ENCODE measurements around the gene PLA2G6. TPM values are rescaled to one million over a fixed set of nuclear protein-coding genes. Genes with fewer than 3 reads are reported as not detected.
"Not testable (repeated sequence)": the region's sequence is repeated elsewhere in the genome, so short reads cannot be mapped to it uniquely, and the experiment has no call there.

The PLA2G6 gene
- total RNA-seq, 1 experiment from 2014 or later: 2.5 TPM

GRCh38 chr22:38085501-38085900 is 96.1 kb downstream of the PLA2G6 start:
- no peak for DNase-seq (ENCODE audit: low spot score)

DNA sequence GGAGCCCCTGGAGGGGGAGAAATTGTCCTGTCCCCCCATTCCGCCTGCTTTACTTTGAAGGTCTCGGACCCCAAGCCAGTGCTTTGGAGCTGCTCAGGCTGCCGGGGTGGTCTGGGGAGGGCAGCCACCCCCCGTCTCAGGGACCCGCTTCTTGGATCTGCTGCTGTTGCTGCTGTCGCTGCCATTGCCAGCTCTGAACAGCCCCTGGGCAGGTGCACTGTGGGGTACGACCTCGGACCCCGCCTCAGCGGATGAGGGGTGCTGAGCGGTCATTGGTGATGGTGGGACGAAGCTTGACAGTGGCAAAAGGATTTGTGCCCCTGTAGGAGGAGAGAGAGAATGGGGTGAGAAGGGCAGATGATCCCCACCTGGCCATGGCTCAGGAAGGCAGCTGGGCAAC is 96.6 kb downstream of the PLA2G6 start:
- no peak for DNase-seq (ENCODE audit: low spot score)

DNA sequence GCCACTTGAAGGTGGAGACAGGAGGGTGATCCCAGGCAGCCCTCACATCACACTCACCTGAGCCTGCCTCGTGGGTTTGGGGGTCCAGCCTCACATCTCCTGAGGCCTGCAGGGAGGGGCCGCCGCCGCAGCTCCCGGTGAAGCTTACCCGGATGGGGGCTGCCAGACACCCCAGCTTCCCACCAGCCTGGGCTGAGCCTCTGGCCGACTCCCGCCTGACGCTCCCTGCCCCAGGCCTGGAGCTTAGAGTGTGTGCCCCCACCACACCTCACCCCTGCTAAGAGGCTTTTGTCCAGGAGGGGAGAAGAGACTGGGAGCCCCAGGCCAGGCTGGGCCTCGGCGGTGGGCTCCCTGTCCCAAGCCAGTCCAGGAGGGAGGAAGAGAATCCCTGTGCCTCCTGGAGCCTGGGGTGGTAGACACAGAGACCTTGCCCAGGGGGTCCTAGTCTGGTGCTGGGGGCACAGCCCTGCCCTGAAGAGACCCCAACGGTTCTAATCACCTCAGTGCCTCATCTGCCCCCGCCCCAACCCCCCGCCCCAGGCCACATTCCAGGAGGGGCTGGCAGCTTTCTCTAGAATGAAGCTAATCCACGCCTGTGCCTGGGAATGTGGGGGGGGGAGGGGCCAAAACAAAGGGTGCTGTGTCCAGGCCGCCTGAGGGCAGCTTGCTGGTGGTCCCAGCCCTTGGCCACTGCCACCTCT is 97.5 kb downstream of the PLA2G6 start, which contains the start of gene SLC16A8:
TSS of gene SLC16A8 (minus strand) at position 254 of the 701 bp plus-strand sequence. CDS start 1,311 bp downstream, outside the sequence.
- no peak for DNase-seq (ENCODE audit: low spot score)

- DNase-seq (ENCODE audit: low spot score): no peak
Observed at GRCh38 chr22:38082986-38083710, 98.5 kb downstream of the PLA2G6 start.

GRCh38 chr22:38081941-38082828 is 99.4 kb downstream of the PLA2G6 start:
- no peak for DNase-seq (ENCODE audit: low spot score)

GRCh38 chr22:38081636-38081940 is 100.0 kb downstream of the PLA2G6 start:
- DNase-seq (ENCODE audit: low spot score): no peak

- no peak for DNase-seq (ENCODE audit: low spot score)
Observed at GRCh38 chr22:38080850-38081635, 100.6 kb downstream of the PLA2G6 start.

DNA sequence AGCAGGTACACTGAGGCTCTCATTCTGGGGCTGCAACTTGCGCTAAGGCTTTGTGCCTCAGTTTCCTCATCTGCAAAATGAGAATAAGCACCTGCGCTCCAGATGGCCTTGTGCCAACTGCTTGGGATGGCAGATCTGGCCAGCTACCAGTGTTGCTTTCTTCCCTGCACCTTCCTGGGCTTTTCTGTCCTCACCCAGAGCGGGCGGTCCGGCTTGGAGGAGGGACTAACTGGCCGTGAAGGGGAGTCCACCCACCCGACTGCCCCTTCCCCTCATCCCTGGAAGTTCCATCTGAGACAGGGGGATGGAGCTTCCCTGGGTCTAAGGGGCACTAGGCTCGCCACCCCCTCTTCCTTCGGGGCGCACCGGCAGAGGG is 101.2 kb downstream of the PLA2G6 start:
- DNase-seq (ENCODE audit: low spot score): no peak

DNA sequence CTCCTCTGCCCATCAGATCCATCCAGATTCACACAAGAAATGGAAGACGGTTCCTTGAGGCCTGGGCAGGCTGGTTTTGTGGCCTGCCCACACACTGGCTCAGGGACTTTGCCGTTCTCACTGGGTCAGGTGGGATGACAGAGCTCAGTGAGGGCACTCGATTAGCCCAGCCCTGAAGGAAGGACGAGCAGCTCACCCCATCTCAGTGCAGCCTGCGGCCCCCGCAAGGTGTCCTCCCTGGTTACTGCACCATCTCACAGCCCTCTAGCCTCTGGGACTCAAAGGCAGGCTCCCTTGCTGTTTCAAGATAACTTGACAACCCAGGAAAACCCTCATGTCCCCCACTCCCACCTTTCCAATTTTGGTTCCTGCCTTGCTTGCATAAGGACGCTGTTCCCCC is 101.8 kb downstream of the PLA2G6 start:
- no peak for DNase-seq (ENCODE audit: low spot score)

DNA sequence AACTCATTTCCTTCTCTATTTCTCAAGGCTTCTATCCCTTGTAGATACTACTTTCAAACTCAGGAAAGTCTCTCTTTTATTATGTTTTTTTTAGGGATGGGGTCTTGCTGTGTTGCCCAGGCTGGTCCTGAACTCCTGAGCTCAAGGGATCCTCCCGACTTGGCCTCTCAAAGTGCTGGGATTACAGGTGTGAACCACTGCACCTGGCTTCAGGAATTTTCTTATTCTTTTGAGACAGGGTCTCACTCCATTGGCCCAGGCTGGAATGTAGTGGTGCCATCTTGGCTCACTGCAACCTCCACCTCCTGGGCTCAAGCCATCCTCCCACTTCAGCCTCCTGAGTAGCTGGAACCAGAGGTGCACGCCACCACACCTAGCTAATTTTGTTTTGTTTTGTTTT is 102.4 kb downstream of the PLA2G6 start:
- DNase-seq (ENCODE audit: low spot score): not testable (repeated sequence)

DNA sequence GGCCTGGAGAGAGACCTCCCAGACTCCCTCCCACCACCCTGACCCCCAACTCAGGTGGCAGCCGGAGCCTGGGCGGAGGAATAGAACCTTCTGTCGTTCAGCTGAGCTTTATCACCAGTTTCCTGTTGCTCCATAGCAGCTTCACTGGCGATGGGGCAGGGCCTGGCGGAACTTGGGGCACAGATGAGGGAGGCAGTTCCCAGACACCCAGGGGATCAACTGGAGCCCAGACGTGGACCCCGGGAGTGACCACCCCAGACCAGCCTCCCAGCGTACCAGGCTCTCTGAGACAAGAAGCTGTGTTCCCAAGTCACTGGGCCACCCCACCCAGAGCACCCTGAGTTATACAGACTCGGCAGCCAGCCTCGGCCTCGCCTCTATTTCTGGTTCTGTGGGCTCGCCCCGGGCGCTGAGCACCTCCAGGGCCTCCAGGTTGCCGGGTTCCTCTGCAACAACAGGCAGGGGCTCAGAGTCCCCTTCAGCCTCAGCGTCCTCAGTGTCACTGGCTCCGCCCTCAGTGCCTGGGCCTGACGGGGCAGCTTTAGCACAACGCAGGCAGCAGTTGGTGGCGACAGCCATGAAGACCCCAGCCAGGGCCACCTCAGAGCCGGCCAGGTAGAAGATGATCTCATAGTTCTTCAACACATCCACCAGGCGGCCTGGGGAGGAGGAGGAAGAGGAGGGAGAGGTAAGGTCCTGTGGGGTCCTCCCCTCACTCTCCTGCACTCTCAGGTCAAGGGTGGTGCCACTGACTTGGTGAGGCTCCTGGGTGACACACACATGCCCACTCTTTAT is 103.4 kb downstream of the PLA2G6 start:
- no peak for DNase-seq (ENCODE audit: low spot score)

- DNase-seq (ENCODE audit: low spot score): no peak
Observed at GRCh38 chr22:38077595-38077994, 104.0 kb downstream of the PLA2G6 start.

DNA sequence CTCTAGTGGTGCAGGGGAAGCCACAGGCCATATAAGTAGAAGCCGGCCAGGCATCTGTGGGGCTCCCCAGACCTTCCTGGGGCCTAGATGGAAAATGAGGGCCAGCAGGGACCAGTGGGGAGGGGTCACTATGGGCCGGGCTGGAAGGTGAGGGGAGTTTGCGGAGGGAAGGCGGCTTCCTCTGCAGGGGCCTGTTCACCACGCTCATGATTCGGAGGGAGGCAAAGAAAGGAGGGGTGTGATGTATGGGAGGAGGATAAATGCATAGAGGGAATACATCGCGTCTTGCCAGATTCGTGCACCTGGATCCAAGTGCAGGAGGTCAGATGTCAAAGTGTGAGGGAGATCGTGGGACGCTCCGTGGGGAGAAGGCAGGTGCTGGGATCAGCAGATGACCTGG is 104.5 kb downstream of the PLA2G6 start:
- no peak for DNase-seq (ENCODE audit: low spot score)

- no peak for DNase-seq (ENCODE audit: low spot score)
Observed at GRCh38 chr22:38075961-38076360, 105.7 kb downstream of the PLA2G6 start.

- DNase-seq (ENCODE audit: low spot score): no peak
Observed at GRCh38 chr22:38075105-38075825, 106.4 kb downstream of the PLA2G6 start.

GRCh38 chr22:38074181-38075104 is 107.2 kb downstream of the PLA2G6 start:
- no peak for DNase-seq (ENCODE audit: low spot score)

- no peak for DNase-seq (ENCODE audit: low spot score)
Observed at GRCh38 chr22:38073150-38074130, 108.2 kb downstream of the PLA2G6 start.
